ENCODE data around the gene PHRF1. TPM values are rescaled to one million over a fixed set of nuclear protein-coding genes. Genes with fewer than 3 reads are reported as not detected.

PHRF1 gene
- total RNA-seq, 1 experiment from 2014 or later, result 43.9 TPM

- H3K36me3 Mint-ChIP-seq (ENCODE audit: insufficient read depth, unreplicated experiment), result peaks cover 59% of the 10 kb centered on the region
- no TSS peak for BruUV-seq (replicated peaks)
- H3K4me3 ChIP-seq (ENCODE audit: low read depth, low read length), result no peak overlapping the region
Measured at GRCh38 chr11:656426-656825, 80.2 kb downstream of the PHRF1 start.

GRCh38 chr11:656866-657265 is 80.6 kb downstream of the PHRF1 start:
- Histone ChIP-seq H3K36me3 (ENCODE audit: control insufficient read depth, insufficient read depth, low read length) (peaks cover 3% of the 10 kb centered on the region), H3K4me3 (ENCODE audit: low read depth, low read length) (no peak overlapping the region), H3K4me1 (peaks cover 13% of the 10 kb centered on the region), H3K9me3 (no peaks in the 10 kb centered on the region; the same call in 1 of the 2 replicates), H3K27me3 (replicated peaks; ENCODE audit: control insufficient read depth, insufficient read depth, low read length) (no peaks in the 10 kb centered on the region)
- ChIA-PET POLR2A (interaction anchor here (0.6 to 1.2 kb wide), 2 partner anchors 56 to 120 kb away, joined by 3 to 6 read pairs; partner anchors contain the start of gene GATD1), CTCF (no interaction called here)
- Mint-ChIP-seq H3K4me1 (ENCODE audit: low read depth, unreplicated experiment) (peaks cover 5% of the 10 kb centered on the region), H3K9me3 (ENCODE audit: unreplicated experiment) (no peaks in the 10 kb centered on the region), H3K27me3 (ENCODE audit: insufficient read depth, unreplicated experiment) (no peaks in the 10 kb centered on the region), H3K27ac (ENCODE audit: unreplicated experiment) (no peak overlapping the region), H3K4me3 (ENCODE audit: unreplicated experiment) (no peak overlapping the region), H3K36me3 (ENCODE audit: insufficient read depth, unreplicated experiment) (peaks cover 59% of the 10 kb centered on the region)
- no peak for TF ChIP-seq CTCF (IDR thresholded peaks at IDR 0.05; ENCODE audit: insufficient read depth in 1 of 2, low read depth in 1 of 2, low read length in 1 of 2, severe bottlenecking in 1 of 2, unreplicated experiment in 1 of 2)
- no peak for DNase-seq
- BruUV-seq (replicated peaks), result no TSS peak
- intact Hi-C loops (cut with micrococcal nuclease; ENCODE audit: unreplicated experiment), result no loop called here

More at GRCh38 chr11:656426-656825, 80.2 kb downstream of the PHRF1 start:
- ChIA-PET POLR2A (interaction anchor here (0.6 to 1.2 kb wide), 3 partner anchors 37 to 121 kb away, joined by 3 to 6 read pairs (median 5); partner anchors contain the start of gene GATD1), CTCF (no interaction called here)
- Mint-ChIP-seq H3K27ac (ENCODE audit: unreplicated experiment) (no peak overlapping the region), H3K4me3 (ENCODE audit: unreplicated experiment) (no peak overlapping the region), H3K4me1 (ENCODE audit: low read depth, unreplicated experiment) (peaks cover 5% of the 10 kb centered on the region), H3K27me3 (ENCODE audit: insufficient read depth, unreplicated experiment) (no peaks in the 10 kb centered on the region), H3K9me3 (ENCODE audit: unreplicated experiment) (no peaks in the 10 kb centered on the region)
- Histone ChIP-seq H3K27me3 (replicated peaks; ENCODE audit: control insufficient read depth, insufficient read depth, low read length) (no peaks in the 10 kb centered on the region), H3K9me3 (no peaks in the 10 kb centered on the region; the same call in 1 of the 2 replicates), H3K36me3 (ENCODE audit: control insufficient read depth, insufficient read depth, low read length) (peaks cover 3% of the 10 kb centered on the region), H3K4me1 (peaks cover 13% of the 10 kb centered on the region)
- intact Hi-C loops (cut with micrococcal nuclease; ENCODE audit: unreplicated experiment), result no loop called here
- TF ChIP-seq CTCF (IDR thresholded peaks at IDR 0.05; ENCODE audit: insufficient read depth in 1 of 2, low read depth in 1 of 2, low read length in 1 of 2, severe bottlenecking in 1 of 2, unreplicated experiment in 1 of 2), result no peak
- no peak for DNase-seq

- Histone ChIP-seq H3K4me1 (peaks cover 13% of the 10 kb centered on the region), H3K27me3 (replicated peaks; ENCODE audit: control insufficient read depth, insufficient read depth, low read length) (no peaks in the 10 kb centered on the region), H3K9me3 (no peaks in the 10 kb centered on the region; the same call in 1 of the 2 replicates), H3K36me3 (ENCODE audit: control insufficient read depth, insufficient read depth, low read length) (peaks cover 5% of the 10 kb centered on the region), H3K4me3 (ENCODE audit: low read depth, low read length) (no peak overlapping the region)
- H3K36me3 Mint-ChIP-seq (ENCODE audit: insufficient read depth, unreplicated experiment), result peaks cover 60% of the 10 kb centered on the region
- peak in 1 of 2 experiments; percentile 26 for DNase-seq
- peaks cover 5% of the 10 kb centered on the region for H3K4me1 Mint-ChIP-seq (ENCODE audit: low read depth, unreplicated experiment)
- CTCF ChIA-PET, result interaction anchor here (0.6 kb wide), 1 partner anchor 82 kb away, joined by 3 read pairs; no protein-coding TSS in a partner anchor
- no TSS peak for BruUV-seq (replicated peaks)
- POLR2A ChIA-PET, result no interaction called here
- intact Hi-C loops (cut with micrococcal nuclease; ENCODE audit: unreplicated experiment), result no loop called here
- H3K4me3 Mint-ChIP-seq (ENCODE audit: unreplicated experiment), result no peak overlapping the region
- TF ChIP-seq CTCF (IDR thresholded peaks at IDR 0.05; ENCODE audit: insufficient read depth in 1 of 2, low read depth in 1 of 2, low read length in 1 of 2, severe bottlenecking in 1 of 2, unreplicated experiment in 1 of 2), result peak in 1 of 2 experiments; percentile 2
- H3K9me3 Mint-ChIP-seq (ENCODE audit: unreplicated experiment), result no peaks in the 10 kb centered on the region
- no peaks in the 10 kb centered on the region for H3K27me3 Mint-ChIP-seq (ENCODE audit: insufficient read depth, unreplicated experiment)
- H3K27ac Mint-ChIP-seq (ENCODE audit: unreplicated experiment), result no peak overlapping the region
Measured at GRCh38 chr11:657691-658126, 81.4 kb downstream of the PHRF1 start.

Data from Caco-2 (cell line).